Tibial nerve (tissue), 4 donors: Measurements from ENCODE around the gene RCN2. TPM values are rescaled to one million over a fixed set of nuclear protein-coding genes. Genes with fewer than 3 reads are reported as not detected.
A peak's percentile ranks its signal among the peaks of the same experiment; 100 is the strongest.

Experiments
- DNase-seq, 2 donors: peaks; one replicate each; pipeline ENCODE4 v3.0.0-alpha.2; 2019; ENCODE audit warnings: low spot score in 2 of 2
- H3K27ac ChIP-seq, 4 donors: fragments of 200-600 bp; sonication (generic) in 3 of 4; one replicate each; pipeline ENCODE4 v1.5.1; 2017 to 2019; ENCODE audit warnings: mild to moderate bottlenecking in 1 of 4
- H3K27me3 ChIP-seq, 2 donors: fragments of 200-600 bp; sonication (generic) in 1 of 2; one replicate each; pipeline versions ENCODE4 v1.5.1 to v1.6.0; 2017 to 2019
- H3K36me3 ChIP-seq, 3 donors: fragments of 200-600 bp; sonication (generic); one replicate each; pipeline ENCODE4 v1.5.1; 2018 to 2019
- H3K4me1 ChIP-seq, 4 donors: fragments of 200-600 bp; sonication (generic) in 3 of 4; one replicate each; pipeline ENCODE4 v1.5.1; 2017 to 2019
- H3K4me3 ChIP-seq, 4 donors: fragments of 200-600 bp; sonication (generic) in 3 of 4; one replicate each; pipeline ENCODE4 v1.5.1; 2017 to 2019; ENCODE audit warnings: mild to moderate bottlenecking in 1 of 4, moderate library complexity in 1 of 4
- H3K9me3 ChIP-seq, 4 donors: fragments of 200-600 bp; sonication (generic) in 3 of 4; one replicate each; pipeline ENCODE4 v1.5.1; 2017 to 2019
- CTCF ChIP-seq, 5 experiments: fragments of 200-600 bp in 3 of 5; fragments of 450-650 bp in 2 of 5; sonication (generic) in 3 of 5; IDR thresholded peaks; one replicate each; pipeline ENCODE4 v1.5.1; 2016 to 2019; ENCODE audit warnings: antibody characterized with exemption in 5 of 5, mild to moderate bottlenecking in 3 of 5, moderate library complexity in 2 of 5
- EP300 ChIP-seq, 2 donors: sonication (generic); formaldehyde crosslinking; IDR thresholded peaks; one replicate each; pipeline ENCODE4 v1.6.1; 2017; ENCODE audit warnings: antibody characterized with exemption in 2 of 2, mild to moderate bottlenecking in 1 of 2
- POLR2A ChIP-seq, 2 donors: fragments of 450-650 bp; IDR thresholded peaks; one replicate each; pipeline ENCODE4 v1.6.1; 2017; ENCODE audit warnings: antibody characterized with exemption in 2 of 2, mild to moderate bottlenecking in 2 of 2, moderate library complexity in 2 of 2
- WGBS, 2 donors: methylation state at CpG; one replicate each; pipeline ENCODE4 v1.1.5; 2018; 5-methylcytosine and 5-hydroxymethylcytosine counted together
- total RNA-seq, 4 donors: library from RNA; depleted of rRNA; stranded (reverse); fragments of >200 nt; gene quantifications; one replicate each; pipeline ENCODE4 v1.1.0, GENCODE V29; 2016

The RCN2 gene
- total RNA-seq, 4 donors from 2014 or later, result 29.7 to 59.7 (median 43.8) TPM

- TF ChIP-seq CTCF (IDR thresholded peaks at IDR 0.05) (no peak), POLR2A (IDR thresholded peaks at IDR 0.05) (no peak), EP300 (IDR thresholded peaks at IDR 0.05) (no peak)
- H3K9me3 ChIP-seq, result peaks cover 0 to 6% (median 0%) of the 10 kb centered on the region in 4 donors
- no peaks in the 10 kb centered on the region for H3K27me3 ChIP-seq
- no peak overlapping the region for H3K4me3 ChIP-seq
- 98 to 100% methylated on average over 2 of the region's 2 CpGs for WGBS, 2 donors
- no peak overlapping the region for H3K27ac ChIP-seq
- no peak for DNase-seq
- peaks cover 0 to 29% (median 11%) of the 10 kb centered on the region in 4 donors for H3K4me1 ChIP-seq
- H3K36me3 ChIP-seq, result peaks cover 0 to 20% (median 3%) of the 10 kb centered on the region in 3 donors
These were observed 29.6 kb upstream of the RCN2 start for GRCh38 chr15:76901965-76902364.

- Histone ChIP-seq H3K36me3 (peaks cover 0 to 12% (median 3%) of the 10 kb centered on the region in 3 donors), H3K4me1 (peaks cover 0 to 29% (median 11%) of the 10 kb centered on the region in 4 donors), H3K27me3 (no peaks in the 10 kb centered on the region), H3K27ac (peak overlapping the region in 3 of 4 donors; percentile 94 to 99 (median 98)), H3K9me3 (peaks cover 0 to 6% (median 0%) of the 10 kb centered on the region in 4 donors), H3K4me3 (no peak overlapping the region)
- TF ChIP-seq CTCF (IDR thresholded peaks at IDR 0.05) (peak in 3 of 5 experiments; percentile 12 to 27 (median 21)), EP300 (IDR thresholded peaks at IDR 0.05) (no peak), POLR2A (IDR thresholded peaks at IDR 0.05) (no peak)
- DNase-seq, result no peak
These were observed 28.3 kb upstream of the RCN2 start for GRCh38 chr15:76903251-76903681.

- 2% methylated on average over 24 to 28 of the region's 29 CpGs for WGBS, 2 donors
- DNase-seq, result peak; percentile 18 to 40
These were observed 27.0 kb upstream of the RCN2 start for GRCh38 chr15:76904461-76905012.

DNA sequence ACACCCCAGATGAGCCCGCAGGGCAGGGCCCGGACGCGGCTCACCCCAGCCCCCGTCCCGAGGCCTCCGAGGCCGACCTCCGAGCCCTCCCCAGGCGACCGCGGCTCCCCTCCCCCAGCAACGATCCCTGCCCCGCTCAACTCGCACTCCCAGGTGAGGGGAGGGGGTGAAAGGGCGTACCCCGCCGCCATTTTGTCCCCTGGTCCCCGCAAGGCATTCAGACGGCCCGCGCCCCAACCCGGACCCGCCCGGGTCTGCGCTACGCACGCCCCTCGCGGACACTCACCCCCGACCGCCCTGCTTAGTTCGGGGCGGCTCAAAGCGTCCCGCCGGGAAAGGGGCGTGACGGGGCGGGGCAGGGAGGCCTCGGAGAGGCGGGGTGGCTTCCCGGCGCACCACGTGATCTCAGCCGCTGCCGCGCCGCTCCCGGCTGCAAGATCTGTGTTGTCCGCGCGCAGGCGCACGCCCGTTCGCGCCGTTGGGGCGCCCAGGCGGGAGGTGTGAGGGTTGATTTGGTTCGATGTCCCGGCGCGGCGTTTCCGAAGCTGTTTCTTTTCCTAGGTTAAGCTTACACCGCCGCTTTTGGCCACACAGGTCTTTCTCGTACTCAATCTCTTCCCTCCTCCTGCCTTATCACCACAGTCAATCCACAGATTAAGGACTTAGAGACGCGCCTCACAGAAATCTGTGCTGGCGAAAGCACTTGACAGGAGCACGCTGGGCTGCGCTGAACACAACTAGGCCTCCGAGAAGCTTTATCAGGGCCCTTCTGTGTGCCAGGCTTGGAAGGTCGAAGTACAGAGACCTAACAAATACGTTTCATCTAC lies 26.3 kb upstream of the RCN2 start, which contains the start of gene SCAPER:
Gene SCAPER (minus strand): TSS at position 328 of the 827 bp plus-strand sequence. CDS start 21,523 bp downstream, outside the sequence.
- peak within 1 kb of the TSS; percentile 86 to 100 (median 94) for H3K4me3 ChIP-seq

More at GRCh38 chr15:76904461-76905012, 27.0 kb upstream of the RCN2 start:
- Histone ChIP-seq H3K4me3 (peak overlapping the region; percentile 86 to 100 (median 94)), H3K27ac (peak overlapping the region; percentile 93 to 99 (median 96)), H3K9me3 (no peaks in the 10 kb centered on the region), H3K36me3 (peaks cover 0 to 1% (median 0%) of the 10 kb centered on the region in 3 donors), H3K4me1 (peaks cover 0 to 29% (median 11%) of the 10 kb centered on the region in 4 donors), H3K27me3 (no peaks in the 10 kb centered on the region)
- TF ChIP-seq EP300 (IDR thresholded peaks at IDR 0.05) (no peak), POLR2A (IDR thresholded peaks at IDR 0.05) (no peak), CTCF (IDR thresholded peaks at IDR 0.05) (no peak)

More for the DNA sequence above, 26.3 kb upstream of the RCN2 start, which contains the start of gene SCAPER:
- peaks cover 0 to 29% (median 11%) of the 10 kb centered on the region in 4 donors for H3K4me1 ChIP-seq
- H3K27ac ChIP-seq, result peak within 1 kb of the TSS; percentile 93 to 99 (median 96)
- WGBS, 2 donors, result 0% methylated on average over 27 to 50 of the region's 78 CpGs
- TF ChIP-seq POLR2A (IDR thresholded peaks at IDR 0.05) (peak; percentile 62 to 90), CTCF (IDR thresholded peaks at IDR 0.05) (peak in 2 of 5 experiments; percentile 32 to 62), EP300 (IDR thresholded peaks at IDR 0.05) (peak; percentile 71 to 94)
- no peaks in the 10 kb centered on the region for H3K9me3 ChIP-seq
- DNase-seq, result peak; percentile 85 to 86
- H3K36me3 ChIP-seq, result no peaks in the 10 kb centered on the region
- no peaks in the 10 kb centered on the region for H3K27me3 ChIP-seq
